ENCODE measurements around the gene TEX101. TPM values are rescaled to one million over a fixed set of nuclear protein-coding genes. Genes with fewer than 3 reads are reported as not detected.

TEX101 gene
- total and polyA plus RNA-seq, 5 experiments from 2014 or later, result not detected

GRCh38 chr19:43467730-43468129 is 53.0 kb downstream of the TEX101 start:
- H3K27me3 Mint-ChIP-seq, result no peaks in the 10 kb centered on the region
- peaks cover 30 to 81% (median 74%) of the 10 kb centered on the region in 4 donors for H3K4me1 Mint-ChIP-seq
- ATAC-seq (no peak), DNase-seq (no peak)
- no peaks in the 10 kb centered on the region for H3K9me3 Mint-ChIP-seq
- no peaks in the 10 kb centered on the region for H3K36me3 Mint-ChIP-seq
- POLR2A ChIA-PET, result interaction anchor here (0.7 kb wide), 1 partner anchor 230 kb away, joined by 3 read pairs; no protein-coding TSS in a partner anchor
- peak overlapping the region; percentile 89 to 100 (median 99) for H3K27ac Mint-ChIP-seq
- H3K4me3 Mint-ChIP-seq, result peak overlapping the region in 5 of 10 donors; percentile 32 to 79 (median 56)

Other genes starting within 250 kb of the TEX101 start
- gene PSG5, start 228.4 kb upstream of the TEX101 start, total RNA-seq, result not detected
- gene PSG5, start 228.4 kb upstream of the TEX101 start, polyA plus RNA-seq, result not detected
- not detected for gene PSG4, start 209.3 kb upstream of the TEX101 start, total RNA-seq
- not detected for gene PSG4, start 209.3 kb upstream of the TEX101 start, polyA plus RNA-seq
- not detected for gene PSG9, start 145.4 kb upstream of the TEX101 start, total RNA-seq
- gene PSG9, start 145.4 kb upstream of the TEX101 start, polyA plus RNA-seq, result not detected
- gene CD177, start 61.2 kb upstream of the TEX101 start, total RNA-seq, result not detected
- gene CD177, start 61.2 kb upstream of the TEX101 start, polyA plus RNA-seq, result not detected
- 1 to 10 TPM; 5.4 to 6.1 TPM for gene LYPD3, start 50.7 kb downstream of the TEX101 start, total RNA-seq
- 1 to 10 TPM; 6.2 to 9.3 (median 8.3) TPM for gene LYPD3, start 50.7 kb downstream of the TEX101 start, polyA plus RNA-seq
- gene PHLDB3, start 89.9 kb downstream of the TEX101 start, total RNA-seq, result 10 to 100 TPM; 46.0 to 48.6 TPM
- gene PHLDB3, start 89.9 kb downstream of the TEX101 start, polyA plus RNA-seq, result 1 to 10 TPM; 3.5 to 7.2 (median 4.5) TPM
- 10 to 100 TPM; 23.9 to 24.8 TPM for gene ETHE1, start 112.3 kb downstream of the TEX101 start, total RNA-seq
- 10 to 100 TPM; 62.0 to 78.7 (median 64.5) TPM for gene ETHE1, start 112.3 kb downstream of the TEX101 start, polyA plus RNA-seq
- 1 to 10 TPM; 5.1 to 5.3 TPM for gene ZNF575, start 118.3 kb downstream of the TEX101 start, total RNA-seq
- 1 to 10 TPM; 1.7 to 4.1 (median 3.0) TPM for gene ZNF575, start 118.3 kb downstream of the TEX101 start, polyA plus RNA-seq
- 10 to 100 TPM; 38.2 to 39.0 TPM for gene XRCC1, start 160.6 kb downstream of the TEX101 start, total RNA-seq
- gene XRCC1, start 160.6 kb downstream of the TEX101 start, polyA plus RNA-seq, result 10 to 100 TPM; 16.8 to 34.6 (median 33.7) TPM
- 1 to 10 TPM; 2.5 to 2.7 TPM for gene PINLYP, start 160.9 kb downstream of the TEX101 start, total RNA-seq
- gene PINLYP, start 160.9 kb downstream of the TEX101 start, polyA plus RNA-seq, result 1 to 10 TPM in 2 of 3 donors, under 1 TPM in 1; 0.68 to 2.3 (median 1.7) TPM
- 10 to 100 TPM; 14.9 to 15.7 TPM for gene IRGQ, start 181.2 kb downstream of the TEX101 start, total RNA-seq
- 1 to 10 TPM in 1 of 3 donors, under 1 TPM in 2; 0.37 to 1.1 (median 0.82) TPM for gene IRGQ, start 181.2 kb downstream of the TEX101 start, polyA plus RNA-seq
- 10 to 100 TPM; 17.1 to 17.8 TPM for gene ZNF576, start 181.7 kb downstream of the TEX101 start, total RNA-seq
- 10 to 100 TPM in 1 of 3 donors, 1 to 10 TPM in 2; 6.2 to 10.4 (median 9.3) TPM for gene ZNF576, start 181.7 kb downstream of the TEX101 start, polyA plus RNA-seq
- gene SRRM5, start 197.2 kb downstream of the TEX101 start, total RNA-seq, result 1 to 10 TPM; 1.4 TPM
- gene SRRM5, start 197.2 kb downstream of the TEX101 start, polyA plus RNA-seq, result under 1 TPM in 2 of 3 donors, not detected in 1; 0.08 to 0.94 TPM
- 10 to 100 TPM; 31.2 to 31.6 TPM for gene ZNF428, start 204.7 kb downstream of the TEX101 start, total RNA-seq
- 10 to 100 TPM; 16.5 to 20.6 (median 18.3) TPM for gene ZNF428, start 204.7 kb downstream of the TEX101 start, polyA plus RNA-seq
- gene CADM4, start 225.0 kb downstream of the TEX101 start, total RNA-seq, result under 1 TPM; 0.39 to 0.63 TPM
- not detected for gene CADM4, start 225.0 kb downstream of the TEX101 start, polyA plus RNA-seq

Data from naive thymus-derived CD8-positive, alpha-beta T cell (primary cell).